VCaP (cell line): ENCODE measurements around the gene L3MBTL4.

Source experiments
- H3K27ac ChIP-seq: fragments of 450-650 bp; 2 replicates; pipeline ENCODE4 v1.5.1; 2017
- CTCF ChIP-seq: fragments of 450-650 bp; conservative IDR thresholded peaks from 2 replicates; pipeline ENCODE4 v1.5.1; 2017; ENCODE audit warnings: mild to moderate bottlenecking, moderate library complexity

L3MBTL4 gene

GRCh38 chr18:6294148-6294784 is 120.4 kb downstream of the L3MBTL4 start:
- TF ChIP-seq CTCF: no peak
- H3K27ac ChIP-seq: no peak overlapping the region

- H3K27ac ChIP-seq: no peak overlapping the region
- TF ChIP-seq CTCF: no peak
These were observed 124.9 kb downstream of the L3MBTL4 start for GRCh38 chr18:6289843-6290242.

- H3K27ac ChIP-seq: no peak overlapping the region
- no peak for TF ChIP-seq CTCF
These were observed 128.1 kb downstream of the L3MBTL4 start for GRCh38 chr18:6286585-6286984.

GRCh38 chr18:6284761-6285160 is 129.9 kb downstream of the L3MBTL4 start:
- no peak for TF ChIP-seq CTCF

GRCh38 chr18:6284300-6284699 is 130.4 kb downstream of the L3MBTL4 start:
- no peak for TF ChIP-seq CTCF

More at GRCh38 chr18:6284761-6285160, 129.9 kb downstream of the L3MBTL4 start:
- no peak overlapping the region for H3K27ac ChIP-seq

GRCh38 chr18:6281874-6282273 is 132.8 kb downstream of the L3MBTL4 start:
- peak; percentile 72 for TF ChIP-seq CTCF
- H3K27ac ChIP-seq: no peak overlapping the region

More at GRCh38 chr18:6284300-6284699, 130.4 kb downstream of the L3MBTL4 start:
- H3K27ac ChIP-seq: no peak overlapping the region

GRCh38 chr18:6280211-6280743 is 134.4 kb downstream of the L3MBTL4 start:
- H3K27ac ChIP-seq: no peak overlapping the region
- no peak for TF ChIP-seq CTCF
